ENCODE measurements around the gene CEACAM3.
"Not testable (repeated sequence)": the region's sequence is repeated elsewhere in the genome, so short reads cannot be mapped to it uniquely, and the experiment has no call there.

The CEACAM3 gene

GRCh38 chr19:41796362-41796761 lies at the start of gene CEACAM3:
Gene CEACAM3 (plus strand): TSS chr19:41796587. CDS start chr19:41796678, 91 bp downstream.
- DNase-seq, result no peak

DNA sequence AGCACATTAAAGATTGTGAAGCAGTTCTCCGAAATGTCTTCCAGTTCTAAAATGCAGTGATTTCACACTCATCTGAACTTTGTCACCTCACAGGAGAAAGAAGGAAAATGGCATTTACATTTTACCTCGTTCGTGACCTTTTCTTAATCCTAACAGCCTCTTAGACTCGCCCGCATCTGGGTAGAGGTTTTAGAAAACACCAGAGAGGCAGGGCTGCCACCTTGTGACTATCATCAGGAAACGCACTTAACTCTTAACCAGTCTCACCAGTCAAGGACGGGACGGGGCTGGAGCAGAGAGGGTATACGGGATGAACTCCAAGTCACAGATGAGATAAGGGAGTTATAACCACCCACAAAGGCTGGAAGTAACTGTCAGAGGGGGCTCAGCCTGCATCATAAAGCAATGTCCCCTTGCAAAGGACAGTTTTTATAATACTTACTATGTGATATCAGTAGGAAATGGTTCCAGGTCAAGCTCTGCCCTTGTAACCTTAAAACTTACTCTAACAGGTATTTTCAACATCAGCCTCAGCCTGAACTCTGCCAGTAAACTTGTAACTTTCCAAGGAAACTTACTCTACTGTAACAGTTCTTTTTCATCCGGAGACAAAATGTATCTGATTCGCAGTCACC lies 49.7 kb upstream of the CEACAM3 start:
- DNase-seq, result peak; percentile 5

DNA sequence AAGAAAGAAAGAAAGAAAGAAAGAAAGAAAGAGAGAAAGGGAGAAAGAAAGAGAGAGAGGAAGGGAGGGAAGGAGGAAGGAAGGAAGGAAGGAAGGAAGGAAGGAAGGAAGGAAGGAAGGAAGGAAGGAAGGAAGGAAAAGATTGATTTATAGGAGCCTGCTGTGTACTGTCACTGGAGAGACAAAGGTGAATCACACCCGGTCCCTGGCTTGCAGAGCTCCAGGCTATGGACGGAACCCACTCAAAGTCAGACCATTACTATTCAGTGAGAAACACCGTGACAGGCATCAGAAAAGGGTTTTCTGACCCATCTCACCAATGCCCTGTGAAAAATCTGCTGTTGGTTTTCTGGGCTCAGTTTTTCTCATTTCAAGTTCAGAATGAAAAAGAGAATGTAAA lies 48.4 kb upstream of the CEACAM3 start:
- no peak for DNase-seq

DNA sequence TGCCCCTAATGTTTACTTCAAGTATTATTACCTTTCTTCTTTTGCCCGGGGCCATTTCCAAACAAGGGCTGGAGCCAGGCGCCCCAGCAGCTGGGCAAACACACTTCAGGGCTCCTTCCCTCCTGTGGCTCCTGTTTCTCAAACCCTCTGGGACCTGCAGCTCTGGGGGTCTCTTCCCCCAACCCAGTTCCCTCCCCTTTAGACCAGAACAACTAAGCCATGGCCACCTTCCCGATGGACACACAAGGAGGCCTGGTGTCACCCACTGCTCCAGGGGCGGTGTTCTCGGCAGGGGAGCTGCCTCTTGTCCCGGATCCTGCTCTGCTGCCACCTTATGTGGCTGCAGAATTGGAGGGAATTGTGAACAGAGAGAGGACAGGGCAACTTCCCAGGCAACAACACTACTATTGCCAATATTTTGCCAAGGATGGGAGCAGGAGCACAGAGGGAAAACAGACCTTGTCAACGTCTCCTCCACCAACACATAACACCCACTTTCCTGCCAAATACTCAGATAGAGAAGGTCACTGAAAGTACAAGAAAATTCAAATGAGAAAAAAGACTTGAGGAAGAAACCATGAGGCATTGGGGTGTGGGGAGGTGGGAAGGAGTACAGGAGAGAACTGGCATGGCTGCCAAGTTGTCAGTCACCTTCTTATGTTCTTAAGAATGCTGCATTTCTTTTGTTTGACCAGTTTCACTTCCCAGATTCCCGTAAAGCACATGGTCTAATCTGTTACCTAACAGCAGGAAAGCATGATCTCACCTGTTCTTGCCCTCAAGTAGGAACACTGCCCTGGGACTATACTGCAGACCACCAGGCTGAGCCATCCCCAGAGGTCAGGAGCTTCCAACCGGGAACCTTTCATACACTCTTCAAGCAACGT lies 45.9 kb upstream of the CEACAM3 start:
- DNase-seq, result not testable (repeated sequence)

DNA sequence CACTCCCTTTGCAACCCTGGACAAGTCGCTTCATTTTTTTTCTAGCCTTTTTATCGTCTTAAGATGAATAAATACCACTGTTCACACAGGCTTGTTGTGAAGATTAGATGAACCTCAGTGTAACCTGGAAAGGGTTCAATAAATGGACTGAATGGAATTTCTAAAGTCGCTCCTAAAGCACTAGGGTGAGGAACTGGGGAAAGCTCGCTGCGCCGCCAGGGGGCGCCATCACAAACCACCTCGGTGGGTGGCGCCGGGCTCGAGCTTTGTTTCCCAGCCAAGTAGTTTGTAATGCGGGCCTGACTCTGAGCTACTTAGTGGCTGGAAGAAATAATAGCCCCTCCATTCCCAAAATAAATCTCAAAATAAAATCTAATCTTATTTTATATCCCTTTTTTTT lies 43.2 kb upstream of the CEACAM3 start:
- peak; percentile 59 for DNase-seq

- peak; percentile 48 for DNase-seq
Measured at GRCh38 chr19:41753936-41754529, 42.4 kb upstream of the CEACAM3 start.

- DNase-seq, result no peak
Measured at GRCh38 chr19:41755328-41755913, 41.0 kb upstream of the CEACAM3 start, which contains the start of gene CEACAM6. Gene CEACAM6 (plus strand): TSS chr19:41755530. CDS start chr19:41755639, 109 bp downstream.

DNA sequence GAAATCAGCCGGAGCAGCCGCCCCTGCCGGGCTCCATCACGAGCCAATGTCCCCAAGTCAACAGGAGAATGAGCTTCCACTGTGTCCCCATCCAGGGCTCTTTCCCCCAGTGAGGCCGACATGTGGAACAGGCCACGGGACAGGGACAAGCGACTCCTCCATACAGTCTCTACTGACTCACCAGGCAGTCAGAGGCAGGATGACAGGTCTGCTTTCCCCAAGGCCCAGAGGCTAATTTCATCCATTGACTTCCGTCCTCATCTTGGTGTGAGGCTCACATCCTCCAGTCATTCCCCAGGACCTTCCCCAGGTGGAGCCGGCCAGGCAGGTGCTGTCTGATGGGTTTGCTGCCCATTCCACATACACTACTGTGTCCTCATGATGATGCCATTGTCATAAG lies 37.5 kb upstream of the CEACAM3 start:
- no peak for DNase-seq

DNA sequence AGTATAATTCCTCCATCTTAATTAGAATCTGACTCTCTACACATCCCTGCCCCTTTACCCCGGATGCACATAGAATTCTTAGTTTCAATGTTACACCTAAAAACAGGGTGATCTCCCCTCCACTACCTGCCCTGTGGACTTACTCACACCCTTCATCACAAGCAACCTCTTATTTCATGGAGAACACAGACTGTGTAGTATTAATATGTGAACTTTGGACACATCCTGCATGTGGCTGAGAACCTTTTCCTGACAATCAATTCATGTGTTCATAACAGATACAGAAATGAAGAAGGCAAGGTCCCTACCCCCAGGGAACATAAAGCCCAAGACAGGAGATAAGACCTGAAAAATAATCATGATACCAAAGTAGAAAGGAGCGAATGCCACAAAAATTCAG lies 29.3 kb upstream of the CEACAM3 start:
- DNase-seq, result no peak

DNA sequence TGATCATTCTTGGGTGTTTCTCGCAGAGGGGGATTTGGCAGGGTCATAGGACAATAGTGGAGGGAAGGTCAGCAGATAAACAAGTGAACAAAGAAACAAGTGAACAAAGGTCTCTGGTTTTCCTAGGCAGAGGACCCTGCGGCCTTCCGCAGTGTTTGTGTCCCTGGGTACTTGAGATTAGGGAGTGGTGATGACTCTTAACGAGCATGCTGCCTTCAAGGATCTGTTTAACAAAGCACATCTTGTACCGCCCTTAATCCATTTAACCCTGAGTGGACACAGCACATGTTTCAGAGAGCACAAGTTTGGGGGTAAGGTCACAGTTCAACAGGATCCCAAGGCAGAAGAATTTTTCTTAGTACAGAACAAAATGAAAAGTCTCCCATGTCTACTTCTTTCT lies 28.3 kb upstream of the CEACAM3 start:
- not testable (repeated sequence) for DNase-seq

DNA sequence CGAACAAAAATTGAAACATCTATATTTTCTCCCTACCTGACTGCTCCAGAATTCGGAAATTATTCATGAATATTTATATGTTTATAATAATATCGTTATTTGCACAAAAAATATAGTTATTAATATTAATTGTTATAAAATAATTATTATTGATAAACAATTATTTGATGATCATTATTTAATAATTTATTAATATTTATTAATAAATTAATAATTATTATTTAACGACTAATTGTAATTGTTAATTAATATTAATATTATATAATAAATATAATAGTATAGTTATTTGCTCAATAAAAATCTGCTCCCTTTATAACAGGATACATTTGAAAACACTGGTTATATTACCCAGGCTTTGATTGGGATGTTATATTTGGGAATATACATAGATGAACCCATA lies 26.8 kb upstream of the CEACAM3 start:
- DNase-seq, result no peak

- DNase-seq, result no peak
Measured at GRCh38 chr19:41771410-41771809, 25.0 kb upstream of the CEACAM3 start.

DNA sequence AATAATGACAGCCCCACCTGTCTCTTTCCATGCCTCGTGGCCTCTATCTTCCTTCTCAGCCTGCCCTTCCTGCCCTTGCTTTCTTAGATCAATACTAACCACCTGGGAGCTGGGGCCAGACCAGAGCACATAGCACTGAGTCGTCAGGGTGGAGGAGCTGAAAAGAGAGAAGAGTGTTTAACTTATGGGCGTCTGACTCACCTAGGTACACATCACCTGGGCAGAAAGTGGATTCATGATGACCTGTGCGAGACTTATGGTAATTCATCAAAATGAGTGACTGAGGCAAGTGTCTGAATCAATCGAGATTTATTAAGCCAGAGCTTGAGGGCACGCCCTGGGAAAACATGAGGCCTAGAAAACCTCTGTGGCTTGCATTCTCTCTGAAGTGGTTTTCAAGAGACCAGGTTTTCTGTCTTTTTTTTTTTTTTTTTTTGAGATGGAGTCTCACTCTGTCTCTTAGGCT lies 21.8 kb upstream of the CEACAM3 start:
- DNase-seq, result peak; percentile 25

- no peak for DNase-seq
Measured at GRCh38 chr19:41776700-41777099, 19.7 kb upstream of the CEACAM3 start.

DNA sequence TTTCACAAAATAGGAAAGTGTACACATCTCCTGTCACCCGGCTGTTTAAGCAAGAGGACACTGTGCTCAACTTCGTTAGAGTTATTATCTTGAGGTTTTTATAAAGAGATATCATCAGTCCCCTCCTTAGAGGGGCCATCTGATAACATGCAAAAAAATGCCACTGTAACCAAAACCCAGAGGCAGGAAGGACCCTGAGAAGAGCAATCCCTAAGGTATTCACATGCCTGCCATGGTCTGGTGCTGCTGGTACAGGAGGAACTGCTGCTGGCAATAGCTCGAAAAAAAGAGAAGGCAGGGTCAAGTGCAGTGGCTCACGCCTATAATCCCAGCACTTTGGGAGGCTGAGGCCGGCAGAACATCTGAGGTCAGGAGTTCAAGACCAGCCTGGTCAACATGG lies 12.8 kb upstream of the CEACAM3 start:
- no peak for DNase-seq

GRCh38 chr19:41784312-41784711 lies 12.1 kb upstream of the CEACAM3 start:
- DNase-seq, result no peak

DNA sequence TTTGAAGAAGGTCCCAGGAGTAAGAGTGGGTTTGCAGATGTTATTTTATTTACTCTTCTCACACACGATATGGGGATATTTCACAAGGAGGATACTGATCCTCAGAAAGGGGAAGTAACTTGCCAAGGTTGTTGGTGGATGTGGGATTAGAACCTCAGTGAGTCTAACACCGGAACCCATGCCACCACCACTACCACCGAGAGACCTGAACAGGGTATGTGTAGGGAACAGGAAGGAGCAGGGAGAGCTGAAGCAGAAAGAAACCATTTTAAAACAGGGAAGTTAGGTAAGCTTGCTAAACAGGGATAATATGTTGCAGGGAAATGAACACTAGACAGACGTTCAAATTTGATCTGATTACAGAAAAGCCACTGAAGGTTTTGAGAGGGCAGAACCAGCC lies 11.6 kb upstream of the CEACAM3 start:
- DNase-seq, result no peak

DNA sequence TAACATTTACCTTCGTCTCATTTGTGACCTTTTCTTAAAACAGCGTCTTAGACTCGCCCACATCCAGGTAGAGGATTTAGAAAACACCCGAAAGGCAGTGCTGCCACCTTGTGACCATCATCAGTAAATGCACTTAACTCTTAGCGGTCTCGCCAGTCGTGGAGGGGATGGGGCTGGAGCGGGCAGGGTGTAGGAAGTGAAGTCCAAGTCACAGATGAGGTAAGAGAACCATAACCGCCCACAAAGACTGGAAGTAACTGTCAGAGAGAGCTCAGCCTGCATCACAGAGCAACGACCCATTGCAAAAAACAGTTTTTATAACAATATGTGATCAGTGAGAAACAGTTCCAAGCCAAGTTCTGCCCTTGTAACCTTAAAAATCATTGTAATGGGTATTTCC lies 10.7 kb upstream of the CEACAM3 start:
- peak; percentile 47 for DNase-seq

DNA sequence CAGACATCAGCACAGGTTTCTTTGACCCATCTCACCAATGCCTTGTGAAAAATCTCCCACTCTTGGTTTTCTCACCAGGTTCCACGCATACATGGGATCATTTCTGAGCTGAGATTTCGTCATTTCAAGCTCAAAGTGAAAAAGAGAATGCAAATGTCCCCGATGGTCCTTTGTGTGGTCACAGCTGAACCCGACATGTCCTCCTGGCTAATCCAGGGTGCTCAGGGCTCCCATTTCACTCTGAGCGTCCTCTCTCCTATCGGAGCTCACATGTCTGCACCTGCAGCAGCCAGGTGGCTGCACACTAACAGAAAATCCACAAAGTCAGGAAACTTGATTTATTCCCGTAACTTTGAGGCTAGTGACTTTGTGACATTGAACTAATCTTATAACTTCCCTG lies 9.3 kb upstream of the CEACAM3 start:
- DNase-seq, result no peak

GRCh38 chr19:41788518-41788917 lies 7.9 kb upstream of the CEACAM3 start:
- not testable (repeated sequence) for DNase-seq

GRCh38 chr19:41789053-41789452 lies 7.3 kb upstream of the CEACAM3 start:
- not testable (repeated sequence) for DNase-seq

GRCh38 chr19:41792513-41793413 lies 3.6 kb upstream of the CEACAM3 start:
- peak; percentile 13 for DNase-seq

Measured in activated effector memory CD4-positive, alpha-beta T cell treated with Interleukin-2 at 50 U/mL for 16 hours (primary cell).